Limb (tissue), 2 donors: ENCODE data around the gene CMTM1.
A peak's percentile ranks its signal among the peaks of the same experiment; 100 is the strongest.

Source experiments
- DNase-seq, 2 donors: peaks; one replicate each; pipeline ENCODE4 v3.0.0-alpha.2; 2016; ENCODE audit errors: extremely low spot score in 2 of 2

CMTM1 gene, protein sequence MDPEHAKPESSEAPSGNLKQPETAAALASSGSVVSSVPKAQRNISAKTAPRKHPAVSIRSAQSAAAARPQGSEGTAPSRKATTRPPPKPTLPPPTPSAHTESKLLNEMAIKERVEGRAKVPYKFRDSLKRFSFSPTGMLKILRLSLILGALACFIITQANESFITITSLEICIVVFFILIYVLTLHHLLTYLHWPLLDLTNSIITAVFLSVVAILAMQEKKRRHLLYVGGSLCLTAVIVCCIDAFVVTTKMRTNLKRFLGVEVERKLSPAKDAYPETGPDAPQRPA

DNA sequence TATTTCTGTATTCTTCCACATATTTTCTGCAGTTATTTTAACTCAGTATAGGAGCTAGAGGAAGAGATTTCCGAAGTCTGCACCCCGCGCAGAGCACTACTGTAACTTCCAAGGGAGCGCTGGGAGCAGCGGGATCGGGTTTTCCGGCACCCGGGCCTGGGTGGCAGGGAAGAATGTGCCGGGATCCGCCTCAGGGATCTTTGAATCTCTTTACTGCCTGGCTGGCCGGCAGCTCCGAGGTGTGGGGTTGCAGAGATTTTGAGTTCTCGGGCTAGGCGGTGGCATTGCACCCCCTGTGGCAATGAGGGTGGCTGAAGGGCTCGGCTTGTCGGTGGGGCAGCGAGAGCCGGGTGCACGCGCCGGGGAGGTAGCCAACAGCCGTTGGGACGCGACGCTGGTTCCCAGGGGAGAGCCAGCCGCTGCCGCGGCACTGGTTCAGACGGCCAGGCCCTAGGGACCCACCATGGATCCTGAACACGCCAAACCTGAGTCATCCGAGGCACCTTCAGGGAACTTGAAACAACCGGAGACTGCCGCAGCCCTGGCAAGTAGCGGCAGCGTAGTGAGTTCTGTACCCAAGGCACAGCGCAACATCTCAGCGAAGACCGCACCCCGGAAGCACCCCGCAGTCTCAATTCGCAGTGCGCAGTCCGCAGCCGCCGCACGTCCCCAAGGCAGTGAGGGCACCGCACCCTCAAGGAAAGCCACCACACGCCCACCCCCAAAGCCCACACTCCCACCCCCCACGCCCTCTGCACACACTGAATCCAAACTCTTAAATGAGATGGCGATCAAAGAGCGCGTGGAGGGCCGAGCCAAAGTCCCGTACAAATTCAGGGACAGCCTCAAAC lies at the start of gene CMTM1:
CMTM1 (plus strand) TSS at position 389 of the 851 bp plus-strand sequence; CDS start at position 464, 75 bp downstream.
- DNase-seq = no peak

DNA sequence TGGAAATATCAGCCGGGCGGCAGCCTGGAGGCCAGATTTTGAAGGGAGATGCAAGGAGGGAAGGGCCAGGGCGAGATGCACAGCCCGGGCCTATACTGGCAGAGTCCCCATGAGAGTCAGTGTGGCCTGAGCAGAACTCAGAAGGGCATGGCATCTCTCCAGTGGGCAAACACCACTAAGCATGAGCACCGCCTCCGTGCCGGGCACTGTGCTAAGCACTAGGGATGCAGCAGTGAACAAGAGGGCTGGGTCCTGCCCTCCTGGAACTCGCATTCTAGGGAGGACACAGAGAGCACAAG lies 49.8 kb upstream of the CMTM1 start:
- no peak for DNase-seq

DNA sequence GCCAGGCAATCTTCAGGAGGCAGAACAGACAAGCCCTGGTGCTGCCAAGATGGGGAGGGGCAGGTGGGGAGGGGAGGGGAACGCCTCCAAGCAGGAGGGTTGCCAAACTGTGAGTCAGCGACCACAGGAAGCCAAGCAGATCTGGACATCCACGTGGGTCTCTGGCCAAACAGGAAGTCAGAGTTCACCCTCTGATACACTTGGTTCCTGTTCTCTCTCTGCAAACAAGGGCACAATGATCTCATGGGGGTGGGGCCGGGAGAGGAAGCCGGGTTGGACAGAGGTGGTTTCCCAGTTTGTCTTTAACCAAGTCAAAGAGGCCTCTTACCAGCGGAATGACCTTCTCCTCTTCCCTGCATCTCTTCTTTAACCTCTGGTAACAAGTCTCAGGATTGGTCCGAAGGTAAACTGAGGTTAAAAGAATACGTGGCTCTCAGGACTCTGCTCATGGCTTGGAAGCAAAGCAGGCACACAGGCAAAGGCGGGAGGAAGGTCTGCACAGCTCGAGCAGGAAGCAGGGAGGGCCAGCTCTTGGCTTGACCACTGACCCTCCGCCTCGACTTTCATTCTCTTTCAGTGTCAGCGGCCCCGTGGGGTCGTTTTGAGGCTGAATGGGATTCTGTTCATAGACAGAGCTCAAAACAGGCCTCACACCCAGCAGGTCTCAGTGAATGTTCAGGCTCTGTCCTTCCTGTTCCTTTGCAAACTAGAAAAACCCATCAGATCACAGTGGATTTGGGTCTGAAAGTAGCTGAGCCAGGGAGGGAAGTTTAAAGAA lies 49.2 kb upstream of the CMTM1 start:
- DNase-seq = peak; percentile 82 to 85

- DNase-seq = no peak
These were observed 48.5 kb upstream of the CMTM1 start for GRCh38 chr16:66517586-66518263.

GRCh38 chr16:66519482-66520373 lies 46.5 kb upstream of the CMTM1 start:
- DNase-seq = no peak

- DNase-seq = no peak
These were observed 45.7 kb upstream of the CMTM1 start for GRCh38 chr16:66520406-66521170.

DNA sequence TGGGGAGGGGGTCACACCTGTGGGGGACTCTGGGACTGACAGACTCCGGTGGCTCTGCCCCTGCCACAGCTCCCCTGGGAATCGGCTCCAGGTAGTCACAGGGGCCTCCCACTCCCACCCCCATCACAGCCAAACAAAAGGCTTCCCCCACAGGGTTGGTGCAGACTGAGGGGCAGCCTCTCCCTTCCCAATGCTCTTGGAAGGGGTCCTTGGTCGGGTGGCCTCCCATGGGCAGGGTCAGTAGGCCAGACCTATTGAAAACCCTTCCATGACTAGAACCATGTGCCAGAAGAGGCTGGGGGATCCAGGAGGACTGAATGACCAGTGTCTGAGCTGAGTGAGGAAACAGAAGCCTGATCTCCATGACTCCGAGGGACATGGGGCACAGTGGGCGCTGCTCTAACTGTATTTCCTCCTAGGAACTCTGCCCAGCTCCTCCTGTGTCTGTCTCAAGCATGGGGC lies 45.0 kb upstream of the CMTM1 start:
- DNase-seq = no peak

GRCh38 chr16:66521951-66522771 lies 44.1 kb upstream of the CMTM1 start:
- DNase-seq = no peak

- no peak for DNase-seq
These were observed 43.2 kb upstream of the CMTM1 start for GRCh38 chr16:66522816-66523590.

GRCh38 chr16:66523861-66524354 lies 42.3 kb upstream of the CMTM1 start:
- DNase-seq = no peak

- DNase-seq = no peak
These were observed 41.6 kb upstream of the CMTM1 start for GRCh38 chr16:66524601-66525164.

DNA sequence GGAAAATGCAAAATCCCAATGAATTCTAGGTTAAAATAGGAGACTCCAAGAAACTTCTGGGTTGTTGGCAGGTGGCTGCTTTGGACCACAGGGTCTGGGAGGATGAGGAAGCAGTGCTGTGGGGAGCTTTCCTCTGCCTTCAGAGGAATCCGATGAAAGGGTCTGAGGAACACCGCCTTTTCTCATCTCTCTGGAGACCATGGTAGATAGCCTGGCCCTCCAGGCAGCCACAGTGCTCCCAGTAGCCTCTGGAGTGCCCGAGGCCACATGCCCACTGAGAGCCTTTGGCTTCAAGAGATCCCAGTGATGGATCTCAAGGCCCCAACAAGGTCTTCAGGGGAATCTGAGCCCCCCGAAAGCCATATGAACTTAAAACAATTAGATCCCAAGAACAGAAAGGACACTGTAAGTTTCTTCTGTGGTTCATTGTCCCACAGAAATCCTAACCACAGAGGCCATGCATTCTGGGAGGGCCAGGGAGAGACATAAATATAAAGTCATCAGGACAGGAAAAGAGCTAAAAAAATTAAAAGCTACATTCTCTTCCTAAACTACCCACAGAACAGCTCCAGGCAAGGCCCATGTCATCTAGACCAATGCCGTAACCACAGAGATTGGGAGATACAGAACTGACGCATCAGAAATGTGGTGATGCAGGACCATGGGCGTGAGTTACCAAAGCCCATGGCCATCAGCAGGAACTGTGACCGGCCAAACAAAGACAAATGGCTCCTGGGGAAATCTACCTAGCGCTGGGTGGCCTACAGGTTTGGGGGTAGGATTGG lies 40.7 kb upstream of the CMTM1 start:
- no peak for DNase-seq

DNA sequence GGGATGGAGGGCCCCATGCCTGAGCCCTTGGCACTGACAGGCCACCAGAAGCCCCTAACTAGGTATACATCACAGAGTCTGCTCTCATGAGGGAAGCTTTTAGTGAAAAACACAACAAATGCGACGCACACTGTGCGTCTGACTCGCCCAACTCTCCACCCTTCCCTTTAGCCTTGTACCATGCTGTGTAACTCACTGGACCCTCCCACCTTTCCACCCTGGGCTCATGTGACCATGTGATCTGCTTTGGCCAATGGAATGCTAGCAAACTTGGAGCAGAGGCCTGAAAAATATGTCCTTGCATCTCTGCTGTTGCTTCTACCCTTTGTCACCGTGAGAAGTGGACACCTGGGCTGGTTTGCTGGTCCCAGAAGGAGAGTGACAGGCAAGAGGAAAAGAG lies 37.9 kb upstream of the CMTM1 start:
- DNase-seq = no peak

DNA sequence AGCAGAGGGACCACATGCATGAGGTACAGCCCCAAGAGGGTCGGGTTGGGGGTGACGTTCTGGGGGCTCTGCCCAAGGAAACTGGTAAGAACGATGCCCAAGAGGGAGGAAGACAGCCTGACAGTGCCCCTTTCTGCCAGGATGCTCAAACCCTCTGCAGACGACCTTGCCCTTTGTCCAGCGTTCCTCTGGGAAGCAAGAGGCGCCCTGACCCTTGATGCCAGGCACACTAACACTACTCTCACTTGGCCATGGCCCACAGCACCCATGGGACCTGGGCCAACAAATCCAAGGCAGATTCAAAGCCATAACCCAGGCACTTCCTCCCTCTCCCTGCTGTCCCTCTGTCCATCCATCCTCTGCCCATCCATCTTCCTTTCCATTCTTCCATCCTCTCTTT lies 36.8 kb upstream of the CMTM1 start:
- no peak for DNase-seq

GRCh38 chr16:66534376-66534799 lies 31.9 kb upstream of the CMTM1 start:
- no peak for DNase-seq

DNA sequence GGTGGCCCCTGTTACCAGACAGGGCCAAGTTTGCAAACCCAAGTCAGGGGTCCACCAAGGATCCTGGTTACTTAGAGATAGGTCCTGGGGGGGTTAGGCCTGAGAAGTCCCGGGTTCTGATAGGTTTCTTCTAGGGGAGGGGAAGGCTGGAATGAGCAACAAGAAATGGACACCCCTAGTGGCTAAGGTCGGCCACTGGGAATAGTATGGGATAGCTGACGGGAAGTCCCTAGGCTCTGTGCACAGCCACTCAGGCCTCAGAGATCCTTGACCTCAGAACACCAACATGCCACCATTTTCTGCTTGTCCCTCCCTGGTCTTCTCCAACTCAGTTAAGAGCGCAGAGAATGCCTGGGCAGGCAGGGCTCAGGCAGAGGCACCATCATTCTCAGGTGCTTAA lies 29.7 kb upstream of the CMTM1 start:
- no peak for DNase-seq

GRCh38 chr16:66537236-66537635 lies 29.0 kb upstream of the CMTM1 start:
- DNase-seq = no peak
